Caco-2 (cell line): ENCODE results near the gene PSTPIP2. TPM values are rescaled to one million over a fixed set of nuclear protein-coding genes. Genes with fewer than 3 reads are reported as not detected.

ENCODE experiments used
- BruUV-seq: library from RNA; stranded (reverse); fragments of 400-500 nt; replicated peaks from 2 replicates; lab custom pipeline; 2021; lab: Mats Ljungman, UMichigan
- CTCF ChIA-PET: fragments of 300-600 bp; sonication (Branson Sonifier 250); formaldehyde crosslinking; loops from one replicate; lab custom pipeline; 2022; ENCODE audit warnings: antibody characterized with exemption; lab: Charles Lee
- POLR2A ChIA-PET: fragments of 300-600 bp; sonication (Branson Sonifier 250); formaldehyde crosslinking; loops from one replicate; lab custom pipeline; 2022; ENCODE audit warnings: antibody characterized with exemption; lab: Charles Lee
- DNase-seq, 2 experiments: peaks; one replicate each; pipeline versions ENCODE4 v3.0.0 to v3.0.0-alpha.2; 2020 to 2022
- H3K27me3 ChIP-seq: replicated peaks from 2 replicates; pipeline ENCODE4 v1.6.0; 2011; ENCODE audit warnings: low read length; ENCODE audit not compliant: control insufficient read depth, insufficient read depth
- H3K36me3 ChIP-seq: 2 replicates; pipeline ENCODE4 v1.5.1; 2011; ENCODE audit warnings: low read length; ENCODE audit not compliant: control insufficient read depth, insufficient read depth
- H3K4me1 ChIP-seq: fragments of 250-450 bp; sonication (Bioruptor Pico); 2 replicates; pipeline ENCODE4 v1.5.1; 2020; ENCODE audit warnings: mild to moderate bottlenecking
- H3K4me3 ChIP-seq: 2 replicates; pipeline ENCODE4 v1.5.1; 2011; ENCODE audit warnings: low read depth, mild to moderate bottlenecking, control low read depth, low read length
- H3K9me3 ChIP-seq: fragments of 250-450 bp; sonication (Bioruptor Pico); 2 replicates; pipeline ENCODE4 v1.5.1; 2020; ENCODE audit warnings: mild to moderate bottlenecking, moderate library complexity
- H3K27ac Mint-ChIP-seq: one replicate; pipeline ENCODE4 v1.8.0; 2022; ENCODE audit warnings: mixed read lengths; ENCODE audit not compliant: unreplicated experiment
- H3K27me3 Mint-ChIP-seq: one replicate; pipeline ENCODE4 v1.8.0; 2022; ENCODE audit warnings: mixed read lengths; ENCODE audit not compliant: insufficient read depth, unreplicated experiment
- H3K36me3 Mint-ChIP-seq: one replicate; pipeline ENCODE4 v1.8.0; 2022; ENCODE audit warnings: mild to moderate bottlenecking, mixed read lengths; ENCODE audit not compliant: insufficient read depth, unreplicated experiment
- H3K4me1 Mint-ChIP-seq: one replicate; pipeline ENCODE4 v1.8.0; 2022; ENCODE audit warnings: low read depth, mixed read lengths; ENCODE audit not compliant: unreplicated experiment
- H3K4me3 Mint-ChIP-seq: one replicate; pipeline ENCODE4 v1.8.0; 2022; ENCODE audit warnings: mild to moderate bottlenecking, moderate library complexity, mixed read lengths; ENCODE audit not compliant: unreplicated experiment
- H3K9me3 Mint-ChIP-seq: one replicate; pipeline ENCODE4 v1.8.0; 2022; ENCODE audit warnings: mixed read lengths; ENCODE audit not compliant: unreplicated experiment
- CTCF ChIP-seq, 2 experiments: fragments of 200-600 bp in 1 of 2; IDR thresholded peaks; 1 replicate in 1 of 2; 2 replicates in 1 of 2; pipeline versions ENCODE4 v1.5.1 to v1.8.0; 2011 to 2022; ENCODE audit warnings: antibody characterized with exemption in 1 of 2, control low read depth in 1 of 2, inconsistent platforms in 1 of 2, low read depth in 1 of 2, low read length in 1 of 2, mild to moderate bottlenecking in 1 of 2, moderate library complexity in 1 of 2; ENCODE audit not compliant: insufficient read depth in 1 of 2, severe bottlenecking in 1 of 2, unreplicated experiment in 1 of 2
- intact Hi-C: fragments of 100-400 bp; cut with micrococcal nuclease; formaldehyde crosslinking; loops from one replicate; pipeline ENCODE4 v1.10.0; 2022; ENCODE audit not compliant: unreplicated experiment
- total RNA-seq: library from RNA; stranded (reverse); gene quantifications from 2 replicates; pipeline ENCODE4 v1.2.3, GENCODE V29; 2022

The PSTPIP2 gene
- total RNA-seq, 1 experiment from 2014 or later, result 13.3 TPM

- intact Hi-C loops, result no loop called here
- peaks cover 11% of the 10 kb centered on the region for H3K9me3 Mint-ChIP-seq
- no peak for TF ChIP-seq CTCF (IDR thresholded peaks at IDR 0.05; ENCODE audit: insufficient read depth in 1 of 2, low read depth in 1 of 2, low read length in 1 of 2, severe bottlenecking in 1 of 2, unreplicated experiment in 1 of 2)
These were observed 70.2 kb downstream of the PSTPIP2 start for GRCh38 chr18:46001892-46002291.

GRCh38 chr18:46001074-46001473 is 71.0 kb downstream of the PSTPIP2 start:
- DNase-seq, result no peak
- peaks cover 11% of the 10 kb centered on the region for H3K9me3 Mint-ChIP-seq
- intact Hi-C loops, result no loop called here
- no peaks in the 10 kb centered on the region for H3K27me3 Mint-ChIP-seq
- H3K4me1 Mint-ChIP-seq, result no peaks in the 10 kb centered on the region
- TF ChIP-seq CTCF (IDR thresholded peaks at IDR 0.05; ENCODE audit: insufficient read depth in 1 of 2, low read depth in 1 of 2, low read length in 1 of 2, severe bottlenecking in 1 of 2, unreplicated experiment in 1 of 2), result no peak
- no peak overlapping the region for H3K4me3 Mint-ChIP-seq
- Histone ChIP-seq H3K36me3 (no peaks in the 10 kb centered on the region), H3K4me3 (no peak overlapping the region), H3K4me1 (no peaks in the 10 kb centered on the region), H3K27me3 (no peaks in the 10 kb centered on the region), H3K9me3 (no peaks in the 10 kb centered on the region)
- H3K36me3 Mint-ChIP-seq, result peaks cover 6% of the 10 kb centered on the region
- CTCF ChIA-PET, result no interaction called here
- BruUV-seq, result no TSS peak
- H3K27ac Mint-ChIP-seq, result no peak overlapping the region
- POLR2A ChIA-PET, result no interaction called here

More at GRCh38 chr18:46001892-46002291, 70.2 kb downstream of the PSTPIP2 start:
- Mint-ChIP-seq H3K27ac (no peak overlapping the region), H3K36me3 (peaks cover 6% of the 10 kb centered on the region), H3K27me3 (no peaks in the 10 kb centered on the region), H3K4me3 (no peak overlapping the region), H3K4me1 (no peaks in the 10 kb centered on the region)
- H3K4me1 ChIP-seq, result no peaks in the 10 kb centered on the region
- CTCF ChIA-PET, result no interaction called here
- H3K9me3 ChIP-seq, result no peaks in the 10 kb centered on the region
- H3K27me3 ChIP-seq, result no peaks in the 10 kb centered on the region
- no peaks in the 10 kb centered on the region for H3K36me3 ChIP-seq
- POLR2A ChIA-PET, result no interaction called here
- no peak overlapping the region for H3K4me3 ChIP-seq
- DNase-seq, result no peak
- BruUV-seq, result no TSS peak

GRCh38 chr18:45999536-45999935 is 72.5 kb downstream of the PSTPIP2 start:
- POLR2A ChIA-PET, result no interaction called here
- Mint-ChIP-seq H3K27me3 (no peaks in the 10 kb centered on the region), H3K9me3 (peaks cover 11% of the 10 kb centered on the region), H3K27ac (no peak overlapping the region), H3K36me3 (peaks cover 1% of the 10 kb centered on the region), H3K4me1 (no peaks in the 10 kb centered on the region), H3K4me3 (no peak overlapping the region)
- H3K4me3 ChIP-seq, result no peak overlapping the region
- H3K4me1 ChIP-seq, result no peaks in the 10 kb centered on the region
- DNase-seq, result no peak
- no peaks in the 10 kb centered on the region for H3K36me3 ChIP-seq
- no peaks in the 10 kb centered on the region for H3K9me3 ChIP-seq
- H3K27me3 ChIP-seq, result no peaks in the 10 kb centered on the region
- intact Hi-C loops, result no loop called here
- BruUV-seq, result no TSS peak
- no peak for TF ChIP-seq CTCF (IDR thresholded peaks at IDR 0.05; ENCODE audit: insufficient read depth in 1 of 2, low read depth in 1 of 2, low read length in 1 of 2, severe bottlenecking in 1 of 2, unreplicated experiment in 1 of 2)
- CTCF ChIA-PET, result no interaction called here
